ENCODE results near the gene ZNF592.
"Not testable (repeated sequence)": the region's sequence is repeated elsewhere in the genome, so short reads cannot be mapped to it uniquely, and the experiment has no call there.

DNA sequence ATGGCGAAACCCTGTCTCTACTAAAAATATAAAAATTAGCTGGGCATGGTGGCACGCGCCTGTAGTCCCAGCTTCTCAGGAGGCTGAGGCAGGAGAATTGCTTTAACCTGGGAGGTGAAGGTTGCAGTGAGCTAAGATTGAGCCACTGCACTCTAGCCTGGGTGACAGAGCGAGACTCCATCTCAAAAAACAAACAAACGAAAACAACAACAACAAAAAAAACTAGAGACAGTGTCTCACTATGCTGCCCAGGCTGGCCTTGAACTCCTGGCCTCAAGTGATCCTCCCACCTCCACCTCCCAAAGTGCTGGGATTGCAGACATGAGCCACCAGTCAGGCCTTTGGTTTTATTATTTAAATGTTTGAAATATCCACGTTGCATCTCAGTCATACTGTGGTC lies 3.3 kb downstream of the ZNF592 start:
- TF ChIP-seq POLR2AphosphoS5 (IDR thresholded peaks at IDR 0.05; ENCODE audit: borderline replicate concordance, low read depth, low read length); EZH2 (IDR thresholded peaks at IDR 0.05); FOXP2 (optimal IDR thresholded peaks at IDR 0.05; ENCODE audit: control extremely low read depth, extremely low read length, insufficient read depth): not testable (repeated sequence)

All from SK-N-MC (cell line).